HG03060 (cell line): ENCODE data around the gene PRR15.

ENCODE experiments used
- ATAC-seq: cut with Tn5 transposase; IDR thresholded peaks from one replicate; pipeline ENCODE4 v1.9.1; 2021; ENCODE audit warnings: low read depth, moderate number of reproducible peaks; ENCODE audit not compliant: unreplicated experiment

Gene PRR15

GRCh38 chr7:29567174-29567573 is 3.5 kb downstream of the PRR15 start:
- ATAC-seq = no peak

GRCh38 chr7:29569648-29570047 is 6.0 kb downstream of the PRR15 start:
- ATAC-seq = no peak

- ATAC-seq = no peak
Observed at GRCh38 chr7:29572558-29572957, 8.9 kb downstream of the PRR15 start.

GRCh38 chr7:29573567-29573966 is 9.9 kb downstream of the PRR15 start:
- ATAC-seq = no peak

- no peak for ATAC-seq
Observed at GRCh38 chr7:29574659-29575058, 11.0 kb downstream of the PRR15 start.

GRCh38 chr7:29587195-29587808 is 23.7 kb downstream of the PRR15 start:
- no peak for ATAC-seq

GRCh38 chr7:29588212-29588611 is 24.6 kb downstream of the PRR15 start:
- ATAC-seq = no peak

GRCh38 chr7:29588900-29589696 is 25.5 kb downstream of the PRR15 start:
- ATAC-seq = peak; percentile 75

- no peak for ATAC-seq
Observed at GRCh38 chr7:29592866-29593265, 29.2 kb downstream of the PRR15 start.

- ATAC-seq = no peak
Observed at GRCh38 chr7:29593459-29593858, 29.8 kb downstream of the PRR15 start.

GRCh38 chr7:29596593-29597178 is 33.1 kb downstream of the PRR15 start:
- no peak for ATAC-seq

GRCh38 chr7:29597266-29597665 is 33.6 kb downstream of the PRR15 start:
- no peak for ATAC-seq

- ATAC-seq = no peak
Observed at GRCh38 chr7:29598137-29598536, 34.5 kb downstream of the PRR15 start.

GRCh38 chr7:29598613-29599012 is 35.0 kb downstream of the PRR15 start:
- ATAC-seq = no peak

GRCh38 chr7:29599026-29599425 is 35.4 kb downstream of the PRR15 start:
- no peak for ATAC-seq

- ATAC-seq = no peak
Observed at GRCh38 chr7:29600661-29601060, 37.0 kb downstream of the PRR15 start.

GRCh38 chr7:29604052-29604451 is 40.4 kb downstream of the PRR15 start:
- no peak for ATAC-seq

- no peak for ATAC-seq
Observed at GRCh38 chr7:29604702-29605101, 41.1 kb downstream of the PRR15 start.

- no peak for ATAC-seq
Observed at GRCh38 chr7:29605671-29606070, 42.0 kb downstream of the PRR15 start.

GRCh38 chr7:29606287-29606721 is 42.7 kb downstream of the PRR15 start:
- ATAC-seq = no peak

- ATAC-seq = no peak
Observed at GRCh38 chr7:29606830-29607229, 43.2 kb downstream of the PRR15 start.

- no peak for ATAC-seq
Observed at GRCh38 chr7:29607259-29607658, 43.6 kb downstream of the PRR15 start.
